ENCODE measurements around the gene PCDH9.
"Not testable (repeated sequence)": the region's sequence is repeated elsewhere in the genome, so short reads cannot be mapped to it uniquely, and the experiment has no call there.

Gene PCDH9

DNA sequence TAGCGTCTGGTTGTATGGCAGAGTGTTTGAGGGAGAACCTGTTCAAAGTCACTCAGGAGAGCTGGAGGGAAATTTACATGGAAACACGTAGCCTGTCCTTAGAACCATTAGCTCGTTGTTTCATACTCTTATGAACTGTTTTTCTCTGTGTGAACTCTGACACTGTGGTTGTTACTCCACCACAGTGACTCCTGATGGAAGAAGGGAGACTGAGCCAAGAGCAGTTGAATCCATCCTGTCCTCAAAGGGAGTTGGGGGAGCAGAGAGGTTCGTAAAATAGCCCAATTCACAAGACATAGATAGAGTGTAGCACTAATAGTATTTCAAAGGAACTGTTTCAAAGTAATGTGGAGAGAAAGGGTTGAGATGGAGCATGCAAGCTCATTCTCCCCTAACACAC is 964.8 kb downstream of the PCDH9 start:
- peak; percentile 1 for DNase-seq (ENCODE audit: low read depth)

DNA sequence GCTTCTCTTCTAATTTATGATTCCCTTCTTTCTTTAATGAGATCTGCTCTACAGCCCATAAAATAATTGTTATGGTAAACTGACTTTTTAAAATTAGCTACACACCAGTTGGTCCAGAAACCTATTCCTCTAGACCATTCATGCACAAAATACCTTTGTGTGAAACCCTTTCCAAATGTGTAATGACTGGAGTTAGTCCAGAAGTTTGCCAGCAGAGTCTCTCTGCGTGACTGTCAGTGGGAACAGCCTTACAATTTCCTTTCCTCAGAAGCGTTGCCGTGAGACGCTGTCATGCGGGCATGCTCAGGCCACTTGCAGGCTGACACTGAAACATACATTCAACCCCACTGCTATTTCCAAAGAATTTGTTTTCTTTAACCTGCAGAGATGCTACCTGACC is 965.2 kb downstream of the PCDH9 start:
- DNase-seq (ENCODE audit: low read depth), result peak; percentile 3

DNA sequence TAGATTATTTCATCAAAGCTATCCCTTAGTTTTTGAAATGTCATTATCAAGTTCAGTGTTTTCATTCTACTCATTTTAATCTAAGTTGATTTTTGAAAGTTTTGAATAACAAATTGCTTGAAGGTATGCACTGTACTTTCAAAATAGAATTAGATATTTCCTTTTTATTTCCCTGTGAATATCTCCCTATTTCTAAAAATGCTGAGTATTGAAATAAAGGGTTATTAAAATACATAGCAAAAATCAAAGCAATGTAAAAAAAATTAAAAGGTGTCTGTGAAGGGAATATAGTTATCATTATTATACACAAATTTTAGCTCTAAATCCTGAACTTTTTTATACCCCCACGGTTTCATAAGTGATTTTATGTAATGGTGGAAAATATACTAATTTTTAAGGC is 967.8 kb downstream of the PCDH9 start:
- DNase-seq (ENCODE audit: low read depth), result no peak

DNA sequence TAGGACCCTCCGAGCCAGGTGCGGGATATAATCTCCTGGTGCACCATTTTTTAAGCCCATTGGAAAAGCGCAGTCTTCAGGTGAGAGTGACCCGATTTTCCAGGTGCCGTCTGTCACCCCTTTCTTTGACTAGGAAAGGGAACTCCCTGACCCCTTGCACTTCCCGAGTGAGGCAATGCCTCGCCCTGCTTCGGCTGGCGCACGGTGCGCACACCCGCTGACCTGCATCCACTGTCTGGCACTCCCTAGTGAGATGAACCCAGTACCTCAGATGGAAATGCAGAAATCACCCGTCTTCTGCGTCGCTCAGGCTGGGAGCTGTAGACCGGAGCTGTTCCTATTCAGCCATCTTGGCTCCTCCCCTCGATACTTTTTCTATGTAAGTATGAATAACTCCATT is 970.7 kb downstream of the PCDH9 start:
- not testable (repeated sequence) for DNase-seq (ENCODE audit: low read depth)
